Measurements from ENCODE around the gene DENND4C.

Gene DENND4C

GRCh38 chr9:19290103-19290502 lies 59.6 kb downstream of the DENND4C start:
- H3K27ac ChIP-seq = no peak overlapping the region
- TF ChIP-seq CTCF (IDR thresholded peaks at IDR 0.05) = no peak
- no peak for DNase-seq (ENCODE audit: low spot score)
- no peak overlapping the region for H3K4me3 ChIP-seq

- Histone ChIP-seq H3K27ac (no peak overlapping the region), H3K4me3 (no peak overlapping the region)
- DNase-seq (ENCODE audit: low spot score) = no peak
- no peak for TF ChIP-seq CTCF (IDR thresholded peaks at IDR 0.05)
Observed at GRCh38 chr9:19294219-19294618, 63.7 kb downstream of the DENND4C start.

- no peak for DNase-seq (ENCODE audit: low spot score)
- H3K27ac ChIP-seq = no peak overlapping the region
- no peak for TF ChIP-seq CTCF (IDR thresholded peaks at IDR 0.05)
- no peak overlapping the region for H3K4me3 ChIP-seq
Observed at GRCh38 chr9:19298436-19299000, 68.0 kb downstream of the DENND4C start.

GRCh38 chr9:19303216-19303615 lies 72.7 kb downstream of the DENND4C start:
- DNase-seq (ENCODE audit: low spot score) = no peak
- Histone ChIP-seq H3K27ac (no peak overlapping the region), H3K4me3 (no peak overlapping the region)
- no peak for TF ChIP-seq CTCF (IDR thresholded peaks at IDR 0.05)

GRCh38 chr9:19306568-19306967 lies 76.1 kb downstream of the DENND4C start:
- no peak overlapping the region for H3K4me3 ChIP-seq
- TF ChIP-seq CTCF (IDR thresholded peaks at IDR 0.05) = no peak
- DNase-seq (ENCODE audit: low spot score) = no peak

GRCh38 chr9:19310246-19310645 lies 79.8 kb downstream of the DENND4C start:
- DNase-seq (ENCODE audit: low spot score) = no peak
- H3K4me3 ChIP-seq = no peak overlapping the region
- no peak overlapping the region for H3K27ac ChIP-seq
- TF ChIP-seq CTCF (IDR thresholded peaks at IDR 0.05) = no peak

More at GRCh38 chr9:19306568-19306967, 76.1 kb downstream of the DENND4C start:
- no peak overlapping the region for H3K27ac ChIP-seq

GRCh38 chr9:19313573-19313972 lies 83.1 kb downstream of the DENND4C start:
- no peak overlapping the region for H3K4me3 ChIP-seq
- H3K27ac ChIP-seq = no peak overlapping the region
- TF ChIP-seq CTCF (IDR thresholded peaks at IDR 0.05) = no peak
- no peak for DNase-seq (ENCODE audit: low spot score)

Data from coronary artery (tissue), 2 donors.